ENCODE results near the gene VPREB3. TPM values are rescaled to one million over a fixed set of nuclear protein-coding genes. Genes with fewer than 3 reads are reported as not detected.

Gene VPREB3
- total RNA-seq, 5 donors from 2014 or later (not counting 1 experiment from before 2014, with no cell fraction given): 1.5 to 2.6 (median 1.7) TPM; not detected in 1

DNA sequence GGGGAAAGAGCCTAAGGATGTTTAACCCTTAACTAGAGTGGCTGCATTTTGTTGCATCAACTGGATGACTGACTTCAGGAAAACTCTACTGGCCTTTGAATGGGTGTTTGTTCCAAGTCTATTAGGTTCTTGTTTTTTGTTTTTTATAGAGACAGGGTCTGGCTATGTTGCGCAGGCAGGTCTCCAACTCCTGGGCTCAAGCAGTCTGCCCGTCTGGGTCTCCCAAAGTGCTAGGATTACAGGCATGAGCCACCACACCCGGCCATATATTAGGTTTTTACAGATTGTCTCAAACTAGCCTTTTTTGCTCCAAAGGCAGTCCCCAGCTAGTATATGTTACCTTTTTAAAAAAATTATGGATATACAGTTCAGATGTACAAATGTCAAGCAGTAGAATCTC, 33.7 kb upstream of the VPREB3 start:
- H3K4me1 ChIP-seq (ENCODE audit: control insufficient read depth in 1 of 2, extremely low read depth in 1 of 2, insufficient read depth in 2 of 2, low read length in 2 of 2): peaks cover 18 to 71% of the 10 kb centered on the region in 2 experiments
- H3K27me3 ChIP-seq (replicated peaks in 1 of 2; ENCODE audit: control insufficient read depth in 2 of 2, extremely low read depth in 1 of 2, insufficient read depth in 2 of 2, low read length in 1 of 2): no peaks in the 10 kb centered on the region
- peak overlapping the region; percentile 80 to 87 for H3K4me3 ChIP-seq (ENCODE audit: control insufficient read depth in 1 of 2, extremely low read depth in 1 of 2, low read length in 1 of 2)
- Mint-ChIP-seq H3K27ac (peak overlapping the region; percentile 88 to 90), H3K9me3 (no peaks in the 10 kb centered on the region), H3K27me3 (no peaks in the 10 kb centered on the region), H3K36me3 (peaks cover 13% of the 10 kb centered on the region), H3K4me3 (peak overlapping the region; percentile 82 to 87 (median 86)), H3K4me1 (peaks cover 45 to 52% (median 51%) of the 10 kb centered on the region in 3 donors)
- no CpG with 5 or more reads among the region's 3 CpGs for WGBS (ENCODE audit: insufficient coverage)
- DNase-seq (no peak), ATAC-seq (replicated peaks in 1 of 4) (no peak)
- peak overlapping the region; percentile 56 for H3K27ac ChIP-seq (ENCODE audit: low read length)
- H3K9me3 ChIP-seq: no peaks in the 10 kb centered on the region
- POLR2A ChIA-PET: no interaction called here
- CTCF ChIA-PET: interaction anchor here in 1 of 2 donors (1.0 kb wide), 1 partner anchor 223 kb away, joined by 3 read pairs; the partner anchor contains the start of gene CABIN1
- peaks cover 1 to 20% of the 10 kb centered on the region in 2 donors for H3K36me3 ChIP-seq (ENCODE audit: control insufficient read depth in 2 of 2, extremely low read depth in 1 of 2, insufficient read depth in 1 of 2, low read length in 1 of 2)

DNA sequence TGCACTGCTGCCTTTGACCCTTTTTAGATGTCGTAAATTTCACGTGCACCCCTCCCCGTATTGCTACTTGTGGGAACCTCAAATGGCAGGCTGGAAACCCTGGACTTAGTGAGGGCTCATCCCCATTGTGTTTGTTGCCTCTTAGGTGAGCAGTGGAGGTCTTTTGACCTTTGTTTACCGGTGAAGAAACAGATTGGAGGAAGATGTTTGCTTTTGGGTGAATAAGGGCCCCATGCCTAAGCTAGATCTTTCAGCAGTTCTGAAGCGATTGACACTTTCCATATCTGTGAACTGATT, 33.3 kb upstream of the VPREB3 start:
- H3K9me3 ChIP-seq: no peaks in the 10 kb centered on the region
- H3K9me3 Mint-ChIP-seq: no peaks in the 10 kb centered on the region
- peak; percentile 22 to 38 (median 30) for ATAC-seq (replicated peaks in 1 of 4)
- H3K4me3 ChIP-seq (ENCODE audit: control insufficient read depth in 1 of 2, extremely low read depth in 1 of 2, low read length in 1 of 2): peak overlapping the region; percentile 80 to 87
- peak overlapping the region; percentile 56 for H3K27ac ChIP-seq (ENCODE audit: low read length)
- DNase-seq: no peak
- POLR2A ChIA-PET: no interaction called here
- peaks cover 17 to 68% of the 10 kb centered on the region in 2 experiments for H3K4me1 ChIP-seq (ENCODE audit: control insufficient read depth in 1 of 2, extremely low read depth in 1 of 2, insufficient read depth in 2 of 2, low read length in 2 of 2)
- no peaks in the 10 kb centered on the region for H3K27me3 Mint-ChIP-seq
- peak overlapping the region; percentile 82 to 87 (median 86) for H3K4me3 Mint-ChIP-seq
- WGBS (ENCODE audit: insufficient coverage): 0% methylated on average over 3 of the region's 5 CpGs
- H3K27me3 ChIP-seq (replicated peaks in 1 of 2; ENCODE audit: control insufficient read depth in 2 of 2, extremely low read depth in 1 of 2, insufficient read depth in 2 of 2, low read length in 1 of 2): no peaks in the 10 kb centered on the region
- peaks cover 0 to 18% of the 10 kb centered on the region in 2 donors for H3K36me3 ChIP-seq (ENCODE audit: control insufficient read depth in 2 of 2, extremely low read depth in 1 of 2, insufficient read depth in 1 of 2, low read length in 1 of 2)
- CTCF ChIA-PET: interaction anchor here in 1 of 2 donors (1.0 kb wide), 1 partner anchor 224 kb away, joined by 3 read pairs; the partner anchor contains the start of gene CABIN1
- H3K4me1 Mint-ChIP-seq: peaks cover 41 to 48% (median 48%) of the 10 kb centered on the region in 3 donors
- peak overlapping the region; percentile 88 to 90 for H3K27ac Mint-ChIP-seq
- H3K36me3 Mint-ChIP-seq: peaks cover 10% of the 10 kb centered on the region

DNA sequence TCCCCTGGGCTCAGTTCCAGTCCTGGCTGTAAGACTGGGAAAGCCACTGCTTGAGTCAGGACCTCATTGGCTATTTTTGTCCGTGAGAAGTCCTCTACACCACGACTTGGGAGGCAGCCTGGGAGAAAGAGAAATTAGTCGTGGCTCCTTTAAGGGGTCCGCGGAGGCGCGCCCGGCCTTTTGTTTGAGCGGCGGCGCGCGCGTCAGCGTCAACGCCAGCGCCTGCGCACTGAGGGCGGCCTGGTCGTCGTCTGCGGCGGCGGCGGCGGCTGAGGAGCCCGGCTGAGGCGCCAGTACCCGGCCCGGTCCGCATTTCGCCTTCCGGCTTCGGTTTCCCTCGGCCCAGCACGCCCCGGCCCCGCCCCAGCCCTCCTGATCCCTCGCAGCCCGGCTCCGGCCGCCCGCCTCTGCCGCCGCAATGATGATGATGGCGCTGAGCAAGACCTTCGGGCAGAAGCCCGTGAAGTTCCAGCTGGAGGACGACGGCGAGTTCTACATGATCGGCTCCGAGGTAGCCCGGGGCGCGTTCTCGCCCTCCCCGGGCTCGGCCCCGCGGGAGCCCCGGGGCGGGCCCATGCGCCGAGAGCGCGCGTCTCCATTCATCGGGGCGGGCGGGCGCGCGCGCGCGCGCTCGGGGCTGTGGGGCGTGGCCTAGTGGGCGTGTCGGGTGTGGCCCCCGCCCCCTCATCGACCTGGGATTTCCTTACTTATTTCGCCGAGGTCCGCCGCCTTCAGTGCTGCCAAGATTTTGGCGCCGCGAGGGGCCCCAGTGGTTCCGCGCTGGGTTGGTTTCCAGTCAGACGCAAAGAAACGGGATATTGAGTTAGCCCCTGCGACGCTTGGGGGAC, 32.8 kb upstream of the VPREB3 start, which contains the start of gene SMARCB1:
TSS of gene SMARCB1 (plus strand) at position 215 of the 848 bp plus-strand sequence. CDS start at position 419, 204 bp downstream.
- peak within 1 kb of the TSS; percentile 96 to 97 for H3K27ac Mint-ChIP-seq
- peak; percentile 80 to 89 (median 84) for ATAC-seq (replicated peaks in 1 of 4)
- no peaks in the 10 kb centered on the region for H3K27me3 ChIP-seq (replicated peaks in 1 of 2; ENCODE audit: control insufficient read depth in 2 of 2, extremely low read depth in 1 of 2, insufficient read depth in 2 of 2, low read length in 1 of 2)
- ChIA-PET POLR2A (no interaction called here), CTCF (interaction anchor here (1.0 to 1.1 kb wide), 2 partner anchors 18 to 224 kb away, joined by 3 to 4 read pairs; partner anchors contain the start of gene CABIN1 (in 1 of the 2))
- no peaks in the 10 kb centered on the region for H3K9me3 ChIP-seq
- H3K27ac ChIP-seq (ENCODE audit: low read length): peak within 1 kb of the TSS; percentile 94
- WGBS (ENCODE audit: insufficient coverage): 0% methylated on average over 96 of the region's 97 CpGs
- H3K36me3 ChIP-seq (ENCODE audit: control insufficient read depth in 2 of 2, extremely low read depth in 1 of 2, insufficient read depth in 1 of 2, low read length in 1 of 2): peaks cover 0 to 13% of the 10 kb centered on the region in 2 donors
- peak within 1 kb of the TSS; percentile 82 to 87 (median 86) for H3K4me3 Mint-ChIP-seq
- no peaks in the 10 kb centered on the region for H3K27me3 Mint-ChIP-seq
- peaks cover 15 to 62% of the 10 kb centered on the region in 2 experiments for H3K4me1 ChIP-seq (ENCODE audit: control insufficient read depth in 1 of 2, extremely low read depth in 1 of 2, insufficient read depth in 2 of 2, low read length in 2 of 2)
- H3K9me3 Mint-ChIP-seq: no peaks in the 10 kb centered on the region
- peaks cover 36 to 43% (median 43%) of the 10 kb centered on the region in 3 donors for H3K4me1 Mint-ChIP-seq
- peak; percentile 73 to 94 (median 85) for DNase-seq
- peak within 1 kb of the TSS; percentile 80 to 87 for H3K4me3 ChIP-seq (ENCODE audit: control insufficient read depth in 1 of 2, extremely low read depth in 1 of 2, low read length in 1 of 2)
- peaks cover 4% of the 10 kb centered on the region for H3K36me3 Mint-ChIP-seq

DNA sequence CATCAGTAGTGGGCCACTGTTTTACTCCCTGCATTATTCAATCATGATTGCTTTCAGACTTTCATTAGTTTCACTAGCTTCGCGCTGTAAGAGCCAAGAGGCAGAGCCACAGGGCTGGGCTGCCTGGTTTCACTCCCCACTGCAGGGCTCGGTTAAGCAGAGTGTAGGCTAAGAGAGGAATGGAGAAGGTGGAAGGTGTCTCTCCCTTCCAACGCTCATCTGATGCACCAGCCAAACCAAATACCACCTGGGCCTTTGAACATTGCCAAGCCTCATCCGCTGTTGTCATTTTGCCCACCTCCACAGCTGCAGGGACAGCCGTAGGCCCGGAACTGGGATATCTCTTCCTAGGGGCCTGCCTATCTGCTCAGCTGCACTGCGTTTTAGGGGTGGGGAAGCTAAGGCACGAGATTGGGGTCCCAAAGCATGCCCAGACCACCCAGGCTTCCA, 32.1 kb upstream of the VPREB3 start:
- peak overlapping the region; percentile 82 to 87 (median 86) for H3K4me3 Mint-ChIP-seq
- peaks cover 33 to 40% (median 40%) of the 10 kb centered on the region in 3 donors for H3K4me1 Mint-ChIP-seq
- peak overlapping the region; percentile 96 to 97 for H3K27ac Mint-ChIP-seq
- H3K27ac ChIP-seq (ENCODE audit: low read length): peak overlapping the region; percentile 94
- peaks cover 15 to 56% of the 10 kb centered on the region in 2 experiments for H3K4me1 ChIP-seq (ENCODE audit: control insufficient read depth in 1 of 2, extremely low read depth in 1 of 2, insufficient read depth in 2 of 2, low read length in 2 of 2)
- H3K27me3 ChIP-seq (replicated peaks in 1 of 2; ENCODE audit: control insufficient read depth in 2 of 2, extremely low read depth in 1 of 2, insufficient read depth in 2 of 2, low read length in 1 of 2): no peaks in the 10 kb centered on the region
- no peaks in the 10 kb centered on the region for H3K9me3 Mint-ChIP-seq
- H3K36me3 ChIP-seq (ENCODE audit: control insufficient read depth in 2 of 2, extremely low read depth in 1 of 2, insufficient read depth in 1 of 2, low read length in 1 of 2): peaks cover 0 to 11% of the 10 kb centered on the region in 2 donors
- no peaks in the 10 kb centered on the region for H3K36me3 Mint-ChIP-seq
- WGBS (ENCODE audit: insufficient coverage): 13% methylated on average over 3 of the region's 9 CpGs
- ChIA-PET CTCF (interaction anchor here in 1 of 2 donors (1.1 kb wide), 1 partner anchor 17 kb away, joined by 4 read pairs; no protein-coding TSS in a partner anchor), POLR2A (no interaction called here)
- peak overlapping the region; percentile 38 to 80 for H3K4me3 ChIP-seq (ENCODE audit: control insufficient read depth in 1 of 2, extremely low read depth in 1 of 2, low read length in 1 of 2)
- no peaks in the 10 kb centered on the region for H3K27me3 Mint-ChIP-seq
- DNase-seq (peak in 5 of 35 experiments; percentile 24 to 38 (median 31)), ATAC-seq (replicated peaks in 1 of 4) (peak in 3 of 4 experiments; percentile 13 to 25 (median 15))
- no peaks in the 10 kb centered on the region for H3K9me3 ChIP-seq

DNA sequence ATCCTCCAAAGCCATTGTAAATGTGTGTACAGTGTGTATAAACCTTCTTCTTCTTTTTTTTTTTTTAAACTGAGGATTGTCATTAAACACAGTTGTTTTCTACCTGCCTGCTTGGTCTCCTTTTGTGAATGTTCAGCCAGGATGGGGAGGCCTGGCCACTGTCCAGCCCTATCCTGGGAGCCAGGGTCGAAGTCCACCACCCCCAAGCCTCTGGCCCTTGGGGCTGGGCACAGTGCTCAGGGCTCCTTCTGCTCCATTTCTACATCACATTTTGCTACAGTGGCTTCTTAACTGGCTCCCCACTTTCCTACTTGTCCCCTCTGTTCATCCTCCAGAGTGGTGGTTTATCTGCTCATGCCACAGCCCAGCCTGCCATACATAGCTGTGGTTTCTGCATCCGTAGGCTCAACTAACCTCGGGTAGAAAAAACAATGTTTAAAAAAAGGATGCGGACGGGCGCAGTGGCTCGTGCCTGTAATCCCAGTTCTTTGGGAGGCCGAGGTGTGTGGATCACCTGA, 30.0 kb upstream of the VPREB3 start:
- Histone ChIP-seq H3K4me1 (ENCODE audit: control insufficient read depth in 1 of 2, extremely low read depth in 1 of 2, insufficient read depth in 2 of 2, low read length in 2 of 2) (peaks cover 15 to 45% of the 10 kb centered on the region in 2 experiments), H3K27me3 (replicated peaks in 1 of 2; ENCODE audit: control insufficient read depth in 2 of 2, extremely low read depth in 1 of 2, insufficient read depth in 2 of 2, low read length in 1 of 2) (no peaks in the 10 kb centered on the region), H3K36me3 (ENCODE audit: control insufficient read depth in 2 of 2, extremely low read depth in 1 of 2, insufficient read depth in 1 of 2, low read length in 1 of 2) (peaks cover 0 to 3% of the 10 kb centered on the region in 2 donors), H3K27ac (ENCODE audit: low read length) (no peak overlapping the region), H3K9me3 (no peaks in the 10 kb centered on the region), H3K4me3 (ENCODE audit: control insufficient read depth in 1 of 2, extremely low read depth in 1 of 2, low read length in 1 of 2) (no peak overlapping the region)
- Mint-ChIP-seq H3K4me3 (peak overlapping the region in 1 of 3 donors; percentile 2), H3K27me3 (no peaks in the 10 kb centered on the region), H3K27ac (peak overlapping the region; percentile 49 to 76), H3K9me3 (no peaks in the 10 kb centered on the region), H3K4me1 (peaks cover 25 to 32% (median 31%) of the 10 kb centered on the region in 3 donors), H3K36me3 (no peaks in the 10 kb centered on the region)
- ATAC-seq (replicated peaks in 1 of 4) (no peak), DNase-seq (no peak)
- CTCF ChIA-PET: no interaction called here
- POLR2A ChIA-PET: no interaction called here
- WGBS (ENCODE audit: insufficient coverage): 34% methylated on average over 3 of the region's 8 CpGs
